Activated CD4-positive, alpha-beta T cell treated with anti-CD3 and anti-CD28 coated beads, Interleukin-2, Interleukin-4, amounts not matched to agents 100 ng/mL and 50 ng/mL, durations not matched to agents 16 hours and 8 hours (primary cell): ENCODE results near the gene DAAM1.

Experiments
- DNase-seq: peaks from one replicate; pipeline ENCODE4 v3.0.0-alpha.2; 2020; ENCODE audit warnings: low spot score

DAAM1 gene

GRCh38 chr14:59314953-59315599 is 126.6 kb downstream of the DAAM1 start:
- DNase-seq, result no peak

DNA sequence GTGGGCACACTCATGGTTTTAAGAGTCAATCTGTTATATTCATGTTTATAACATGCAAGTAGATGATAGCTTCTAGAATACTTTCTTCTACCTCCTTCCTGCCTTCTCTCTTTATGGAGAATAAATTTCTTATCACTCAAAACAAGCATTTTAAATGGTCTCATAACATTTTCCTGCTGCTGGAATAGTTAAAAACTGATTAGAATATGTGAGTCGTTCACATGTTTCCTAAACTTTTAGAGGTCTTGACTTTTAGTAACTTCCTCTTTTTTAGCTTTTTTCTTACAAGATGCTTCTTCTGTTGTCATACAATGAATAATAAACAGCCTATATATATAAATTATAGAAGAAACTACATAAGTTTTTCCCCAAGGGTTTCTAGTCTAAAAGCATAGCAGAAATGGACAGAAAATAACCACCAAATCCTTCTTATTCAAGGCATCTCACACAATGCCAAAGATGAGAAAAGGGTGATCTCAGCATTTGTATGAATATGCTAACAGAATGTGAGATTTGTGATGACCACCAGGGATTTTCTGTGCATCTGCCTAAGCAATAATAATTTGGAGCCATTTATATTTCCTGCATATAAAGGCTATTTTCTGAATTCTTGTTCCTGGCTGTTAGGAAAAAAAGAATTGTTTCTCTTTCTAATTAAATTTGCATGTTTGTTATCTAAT is 127.8 kb downstream of the DAAM1 start:
- DNase-seq, result no peak

GRCh38 chr14:59317346-59317745 is 128.9 kb downstream of the DAAM1 start:
- DNase-seq, result no peak

DNA sequence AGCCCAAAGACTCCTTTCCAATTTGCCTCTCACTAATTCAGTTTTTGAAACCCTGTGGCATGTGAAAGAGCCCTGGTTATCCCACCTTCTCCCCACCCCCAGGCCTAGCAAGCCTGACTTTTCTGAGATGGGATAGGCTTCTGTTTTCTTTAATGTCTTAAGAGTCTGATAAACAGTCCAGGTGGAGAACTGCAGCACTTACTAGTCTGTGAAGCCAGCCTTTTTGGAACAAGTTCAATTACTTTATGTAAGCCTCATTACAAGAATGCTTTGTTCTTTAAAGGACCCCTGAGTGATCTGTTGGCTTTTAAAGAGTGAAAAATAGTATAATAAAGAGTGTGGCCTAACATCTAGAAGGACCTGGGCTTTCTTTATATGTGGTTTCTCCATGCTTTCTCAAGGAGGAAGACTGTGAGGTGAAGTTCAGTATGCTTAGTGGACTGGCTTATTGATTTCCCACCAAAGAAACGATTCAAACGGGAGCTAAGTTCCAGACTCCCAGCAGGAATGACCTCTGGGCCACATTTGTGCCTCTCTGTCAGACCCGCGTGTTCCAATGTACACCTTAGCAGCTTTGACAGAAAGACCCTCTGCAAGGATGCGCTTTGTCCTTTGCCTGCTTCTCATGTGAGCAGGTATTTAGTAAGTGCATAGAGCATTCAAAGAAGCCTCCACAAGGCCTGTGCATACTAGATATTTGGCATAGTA is 129.5 kb downstream of the DAAM1 start:
- DNase-seq, result no peak

DNA sequence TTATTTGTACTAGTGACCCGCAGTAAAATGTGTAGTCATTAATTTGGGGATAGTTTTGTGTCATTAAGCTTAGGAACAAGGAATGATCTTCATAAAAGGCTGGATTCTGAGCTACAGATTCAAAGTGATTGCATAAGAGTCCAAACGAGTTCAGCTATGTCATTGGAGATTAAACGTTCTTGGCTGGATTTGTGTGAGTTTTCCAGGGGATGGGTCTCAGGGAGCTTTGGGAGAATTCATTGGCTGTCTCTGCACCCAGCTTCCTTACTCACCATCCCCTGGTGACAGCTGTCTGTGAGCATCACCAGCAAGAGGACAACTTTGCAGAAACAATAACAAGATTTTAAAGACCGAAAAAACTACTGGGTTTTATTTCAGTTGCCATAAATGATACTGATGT is 130.4 kb downstream of the DAAM1 start:
- DNase-seq, result no peak

DNA sequence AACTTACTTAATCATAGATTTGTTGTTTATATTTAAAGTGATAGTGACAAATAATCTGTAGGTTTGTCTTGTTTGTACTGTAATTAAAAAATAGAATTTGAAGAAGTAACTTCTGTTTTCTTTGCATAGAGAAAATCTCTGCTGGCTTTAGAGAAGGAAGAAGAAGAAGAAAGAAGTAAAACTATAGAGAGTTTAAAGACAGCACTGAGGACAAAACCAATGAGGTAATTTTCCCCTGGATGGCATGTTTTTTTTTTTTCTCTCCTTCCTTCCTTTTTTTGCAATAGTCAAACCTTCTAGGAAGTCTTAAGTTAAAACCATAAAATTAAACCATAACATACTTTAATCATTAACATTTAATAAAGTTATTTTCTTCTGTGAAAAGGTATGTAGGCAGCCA is 131.9 kb downstream of the DAAM1 start:
- DNase-seq, result no peak

- no peak for DNase-seq
These were observed 132.5 kb downstream of the DAAM1 start for GRCh38 chr14:59320763-59321625.

DNA sequence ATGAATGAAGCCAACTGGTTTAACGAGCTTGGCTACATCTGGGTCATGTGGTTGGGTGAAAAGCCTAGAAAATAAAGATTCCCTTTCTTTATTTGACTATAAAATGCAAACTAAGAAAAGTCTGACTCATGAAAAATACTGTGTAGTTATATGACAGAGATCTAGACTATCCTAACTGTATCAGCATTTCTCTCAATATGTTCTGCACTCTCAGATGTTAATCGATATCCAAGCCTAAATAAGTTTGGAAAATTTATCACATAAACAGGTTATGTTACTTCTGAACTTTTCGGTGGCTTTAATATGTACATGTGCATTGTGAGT is 133.1 kb downstream of the DAAM1 start:
- no peak for DNase-seq

GRCh38 chr14:59325906-59326305 is 137.4 kb downstream of the DAAM1 start:
- no peak for DNase-seq

DNA sequence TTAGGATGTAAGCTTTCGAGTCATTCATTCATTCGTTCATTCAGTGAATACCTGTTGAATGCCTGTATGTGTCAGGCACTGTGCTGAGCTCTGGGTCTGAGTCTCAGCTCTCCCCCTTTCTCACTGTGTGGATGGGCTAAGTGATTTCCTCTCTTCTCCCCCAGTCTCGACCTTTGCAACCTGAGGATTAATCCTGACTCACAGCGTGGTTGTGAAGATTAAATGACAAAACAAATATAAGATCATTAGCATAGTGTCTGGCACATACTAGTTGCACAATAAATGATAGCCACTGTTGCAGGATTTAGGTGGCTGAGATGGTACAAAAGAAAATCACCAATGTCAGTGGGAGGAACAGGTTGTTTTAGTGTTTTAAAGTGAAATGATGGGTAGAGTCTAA is 140.0 kb downstream of the DAAM1 start:
- DNase-seq, result no peak

- no peak for DNase-seq
These were observed 142.0 kb downstream of the DAAM1 start for GRCh38 chr14:59330455-59330854.

- no peak for DNase-seq
These were observed 142.8 kb downstream of the DAAM1 start for GRCh38 chr14:59331217-59331616.

DNA sequence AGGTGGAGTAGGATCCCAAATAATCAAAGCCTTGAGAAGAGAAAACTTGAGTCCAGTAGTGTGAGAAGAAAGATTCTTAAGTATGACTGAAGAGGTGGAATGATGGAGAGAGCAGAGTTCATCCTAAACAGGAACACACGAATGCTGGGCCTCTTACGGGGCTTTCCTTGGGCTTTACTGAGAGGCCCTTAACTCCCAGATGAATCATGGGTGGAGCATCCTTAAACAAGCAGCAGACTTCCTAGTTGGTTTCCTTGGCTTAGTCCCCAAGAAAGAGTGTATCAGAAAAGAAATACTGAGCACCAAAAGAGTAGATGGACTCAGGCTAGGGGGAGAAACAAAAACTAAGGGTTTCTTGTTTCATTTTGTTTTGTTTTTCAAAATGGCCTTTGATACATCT is 144.3 kb downstream of the DAAM1 start:
- no peak for DNase-seq

GRCh38 chr14:59333235-59333634 is 144.8 kb downstream of the DAAM1 start:
- DNase-seq, result no peak

- DNase-seq, result no peak
These were observed 145.2 kb downstream of the DAAM1 start for GRCh38 chr14:59333668-59334067.

- DNase-seq, result no peak
These were observed 145.8 kb downstream of the DAAM1 start for GRCh38 chr14:59334253-59334652.

DNA sequence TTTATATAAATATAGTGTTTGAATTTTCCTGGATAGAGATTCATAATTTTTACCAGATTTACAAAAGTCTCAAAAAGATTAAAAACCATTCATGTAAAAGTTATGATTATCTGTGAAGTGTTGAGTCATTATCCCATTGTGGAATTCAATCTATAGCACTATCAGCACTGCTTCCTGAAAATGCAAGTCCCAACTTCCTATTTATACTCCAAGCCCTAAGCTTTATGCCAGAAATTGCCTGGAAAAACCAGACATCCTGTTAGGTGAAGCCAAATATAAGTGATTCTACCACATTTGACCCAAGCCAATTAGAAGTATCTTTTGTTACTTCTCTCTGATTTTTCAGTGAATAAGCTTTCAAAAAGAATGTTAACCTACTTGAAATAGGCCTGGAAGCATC is 147.6 kb downstream of the DAAM1 start:
- no peak for DNase-seq

DNA sequence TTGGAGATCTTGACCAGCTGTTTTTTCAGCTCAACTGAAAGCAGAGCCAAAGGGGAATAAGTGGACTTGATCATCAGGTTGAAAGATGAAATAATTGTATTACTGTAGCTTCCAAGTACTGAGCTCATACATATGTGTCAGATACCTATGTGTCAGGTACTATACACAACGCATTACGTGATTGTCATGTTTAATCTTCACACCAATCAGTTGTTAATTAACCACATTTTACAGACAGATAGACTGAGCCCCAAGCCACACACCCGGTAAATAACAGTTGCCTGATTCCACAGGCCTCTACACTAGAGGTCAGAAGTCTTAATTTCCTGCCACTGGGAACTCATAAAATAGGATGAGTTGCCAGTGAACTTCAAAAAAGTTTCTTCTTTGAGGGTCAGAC is 148.2 kb downstream of the DAAM1 start:
- DNase-seq, result no peak

- no peak for DNase-seq
These were observed 148.7 kb downstream of the DAAM1 start for GRCh38 chr14:59337141-59337611.

- DNase-seq, result no peak
These were observed 150.3 kb downstream of the DAAM1 start for GRCh38 chr14:59338761-59339160.

- DNase-seq, result no peak
These were observed 151.3 kb downstream of the DAAM1 start for GRCh38 chr14:59339524-59340330.
